CD8-positive, alpha-beta memory T cell (primary cell): ENCODE measurements around the gene KLC3. TPM values are rescaled to one million over a fixed set of nuclear protein-coding genes. Genes with fewer than 3 reads are reported as not detected.

ENCODE experiments used
- CTCF ChIA-PET: fragments of 350-600 bp; sonication (Branson Sonifier 250); formaldehyde crosslinking; loops from one replicate; lab custom pipeline; 2021; ENCODE audit warnings: antibody characterized with exemption; lab: Charles Lee
- POLR2A ChIA-PET: fragments of 350-600 bp; sonication (Branson Sonifier 250); formaldehyde crosslinking; loops from one replicate; lab custom pipeline; 2021; ENCODE audit warnings: antibody characterized with exemption; lab: Charles Lee
- DNase-seq, 5 donors: peaks; one replicate each; pipeline versions ENCODE4 v3.0.0 to v3.0.0-alpha.2; 2020 to 2022; ENCODE audit warnings: mixed read lengths in 1 of 5
- H3K27ac ChIP-seq: one replicate; pipeline ENCODE4 v1.7.0; 2013; ENCODE audit warnings: low read depth, mild to moderate bottlenecking, low read length, moderate library complexity
- H3K27me3 ChIP-seq: 2 replicates; pipeline ENCODE4 v1.7.0; 2013; ENCODE audit warnings: low read length, mild to moderate bottlenecking; ENCODE audit not compliant: insufficient read depth, poor library complexity, severe bottlenecking
- H3K36me3 ChIP-seq: 2 replicates; pipeline ENCODE4 v1.7.0; 2013; ENCODE audit warnings: mild to moderate bottlenecking, low read length, moderate library complexity; ENCODE audit not compliant: insufficient read depth
- H3K4me1 ChIP-seq: 2 replicates; pipeline ENCODE4 v1.7.0; 2013; ENCODE audit warnings: mild to moderate bottlenecking, low read length, moderate library complexity; ENCODE audit not compliant: insufficient read depth
- H3K4me3 ChIP-seq: 2 replicates; pipeline ENCODE4 v1.7.0; 2013; ENCODE audit warnings: mild to moderate bottlenecking, low read length
- H3K9me3 ChIP-seq: 2 replicates; pipeline ENCODE4 v1.7.0; 2013; ENCODE audit warnings: mild to moderate bottlenecking, low read length
- H3K27ac Mint-ChIP-seq, 8 donors: one replicate each; pipeline ENCODE4 v1.8.0; 2020 to 2021; ENCODE audit warnings: mixed read lengths in 8 of 8, mild to moderate bottlenecking in 6 of 8, inconsistent platforms in 3 of 8, moderate library complexity in 3 of 8
- H3K27me3 Mint-ChIP-seq, 2 donors: one replicate each; pipeline ENCODE4 v1.8.0; 2020 to 2021; ENCODE audit warnings: mixed read lengths in 2 of 2, mild to moderate bottlenecking in 1 of 2, moderate library complexity in 1 of 2
- H3K36me3 Mint-ChIP-seq, 3 donors: one replicate each; pipeline ENCODE4 v1.8.0; 2020 to 2021; ENCODE audit warnings: mixed read lengths in 3 of 3, inconsistent platforms in 1 of 3, mild to moderate bottlenecking in 1 of 3
- H3K4me1 Mint-ChIP-seq, 3 donors: one replicate each; pipeline ENCODE4 v1.8.0; 2020 to 2021; ENCODE audit warnings: mixed read lengths in 3 of 3, inconsistent platforms in 1 of 3, mild to moderate bottlenecking in 1 of 3
- H3K4me3 Mint-ChIP-seq, 7 donors: one replicate each; pipeline ENCODE4 v1.8.0; 2020 to 2021; ENCODE audit warnings: mixed read lengths in 7 of 7, mild to moderate bottlenecking in 6 of 7, moderate library complexity in 4 of 7, inconsistent platforms in 2 of 7
- H3K9me3 Mint-ChIP-seq, 5 donors: one replicate each; pipeline ENCODE4 v1.8.0; 2020 to 2022; ENCODE audit warnings: mixed read lengths in 5 of 5, mild to moderate bottlenecking in 3 of 5, moderate library complexity in 2 of 5, inconsistent platforms in 1 of 5
- polyA plus RNA-seq: library from polyadenylated mRNA; unstranded; fragments of 300-500 nt; fragmentation: Illumina TruSeq; gene quantifications from one replicate; pipeline ENCODE4 v1.2.3, GENCODE V29; 2021
- total RNA-seq, 2 experiments: library from RNA; stranded (reverse); gene quantifications; one replicate each; pipeline ENCODE4 v1.2.3, GENCODE V29; 2021

KLC3 gene
- total and polyA plus RNA-seq, 3 experiments from 2014 or later = not detected

GRCh38 chr19:45347570-45348366 is 7.2 kb downstream of the KLC3 start:
- no peaks in the 10 kb centered on the region for H3K36me3 ChIP-seq
- no peaks in the 10 kb centered on the region for H3K9me3 ChIP-seq
- Mint-ChIP-seq H3K27ac (peak overlapping the region in 1 of 8 donors; percentile 33), H3K36me3 (peaks cover 0 to 21% (median 2%) of the 10 kb centered on the region in 3 donors), H3K4me1 (no peaks in the 10 kb centered on the region), H3K4me3 (no peak overlapping the region), H3K27me3 (peaks cover 11 to 19% of the 10 kb centered on the region in 2 donors), H3K9me3 (no peaks in the 10 kb centered on the region)
- no peak overlapping the region for H3K4me3 ChIP-seq
- no peaks in the 10 kb centered on the region for H3K4me1 ChIP-seq
- CTCF ChIA-PET = no interaction called here
- POLR2A ChIA-PET = no interaction called here
- H3K27ac ChIP-seq = no peak overlapping the region
- no peak for DNase-seq
- no peaks in the 10 kb centered on the region for H3K27me3 ChIP-seq

- Mint-ChIP-seq H3K4me1 (no peaks in the 10 kb centered on the region), H3K36me3 (peaks cover 0 to 29% (median 4%) of the 10 kb centered on the region in 3 donors), H3K27ac (peak overlapping the region in 1 of 8 donors; percentile 58), H3K9me3 (no peaks in the 10 kb centered on the region), H3K27me3 (peaks cover 11 to 17% of the 10 kb centered on the region in 2 donors), H3K4me3 (no peak overlapping the region)
- Histone ChIP-seq H3K36me3 (no peaks in the 10 kb centered on the region), H3K4me3 (no peak overlapping the region), H3K9me3 (no peaks in the 10 kb centered on the region), H3K27ac (no peak overlapping the region), H3K27me3 (no peaks in the 10 kb centered on the region), H3K4me1 (no peaks in the 10 kb centered on the region)
- ChIA-PET CTCF (no interaction called here), POLR2A (no interaction called here)
- DNase-seq = no peak
Measured at GRCh38 chr19:45348367-45349125, 8.0 kb downstream of the KLC3 start.

- no peaks in the 10 kb centered on the region for H3K36me3 ChIP-seq
- Mint-ChIP-seq H3K27ac (peak overlapping the region in 2 of 8 donors; percentile 52 to 58), H3K4me3 (no peak overlapping the region), H3K9me3 (no peaks in the 10 kb centered on the region), H3K27me3 (peaks cover 11 to 15% of the 10 kb centered on the region in 2 donors), H3K4me1 (no peaks in the 10 kb centered on the region), H3K36me3 (peaks cover 0 to 34% (median 5%) of the 10 kb centered on the region in 3 donors)
- H3K4me1 ChIP-seq = no peaks in the 10 kb centered on the region
- H3K9me3 ChIP-seq = no peaks in the 10 kb centered on the region
- POLR2A ChIA-PET = no interaction called here
- H3K27ac ChIP-seq = no peak overlapping the region
- CTCF ChIA-PET = no interaction called here
- no peaks in the 10 kb centered on the region for H3K27me3 ChIP-seq
- no peak overlapping the region for H3K4me3 ChIP-seq
- no peak for DNase-seq
Measured at GRCh38 chr19:45349126-45349415, 8.5 kb downstream of the KLC3 start.

GRCh38 chr19:45349430-45349941 is 8.9 kb downstream of the KLC3 start:
- H3K27ac Mint-ChIP-seq = peak overlapping the region in 1 of 8 donors; percentile 68
- ChIA-PET CTCF (no interaction called here), POLR2A (no interaction called here)
- Histone ChIP-seq H3K4me3 (no peak overlapping the region), H3K9me3 (no peaks in the 10 kb centered on the region), H3K36me3 (no peaks in the 10 kb centered on the region), H3K4me1 (no peaks in the 10 kb centered on the region), H3K27ac (no peak overlapping the region), H3K27me3 (no peaks in the 10 kb centered on the region)
- DNase-seq = no peak
- H3K9me3 Mint-ChIP-seq = no peaks in the 10 kb centered on the region
- H3K27me3 Mint-ChIP-seq = peaks cover 7 to 12% of the 10 kb centered on the region in 2 donors
- H3K4me3 Mint-ChIP-seq = no peak overlapping the region
- peaks cover 0 to 37% (median 5%) of the 10 kb centered on the region in 3 donors for H3K36me3 Mint-ChIP-seq
- H3K4me1 Mint-ChIP-seq = peaks cover 0 to 2% (median 0%) of the 10 kb centered on the region in 3 donors

- Mint-ChIP-seq H3K4me1 (peaks cover 0 to 6% (median 0%) of the 10 kb centered on the region in 3 donors), H3K36me3 (peaks cover 0 to 41% (median 7%) of the 10 kb centered on the region in 3 donors), H3K9me3 (no peaks in the 10 kb centered on the region), H3K27me3 (peaks cover 6 to 7% of the 10 kb centered on the region in 2 donors), H3K4me3 (no peak overlapping the region), H3K27ac (no peak overlapping the region)
- POLR2A ChIA-PET = no interaction called here
- Histone ChIP-seq H3K27me3 (no peaks in the 10 kb centered on the region), H3K4me3 (no peak overlapping the region), H3K36me3 (no peaks in the 10 kb centered on the region), H3K4me1 (no peaks in the 10 kb centered on the region), H3K9me3 (no peaks in the 10 kb centered on the region), H3K27ac (no peak overlapping the region)
- CTCF ChIA-PET = no interaction called here
- DNase-seq = no peak
Measured at GRCh38 chr19:45350477-45351058, 10.0 kb downstream of the KLC3 start.

GRCh38 chr19:45351401-45351952 is 10.9 kb downstream of the KLC3 start:
- Histone ChIP-seq H3K9me3 (no peaks in the 10 kb centered on the region), H3K27me3 (no peaks in the 10 kb centered on the region), H3K4me1 (no peaks in the 10 kb centered on the region), H3K27ac (no peak overlapping the region), H3K36me3 (no peaks in the 10 kb centered on the region), H3K4me3 (no peak overlapping the region)
- Mint-ChIP-seq H3K27me3 (peaks cover 0 to 1% of the 10 kb centered on the region in 2 donors), H3K4me3 (no peak overlapping the region), H3K9me3 (no peaks in the 10 kb centered on the region), H3K27ac (no peak overlapping the region), H3K4me1 (peaks cover 0 to 6% (median 0%) of the 10 kb centered on the region in 3 donors), H3K36me3 (peaks cover 0 to 47% (median 7%) of the 10 kb centered on the region in 3 donors)
- DNase-seq = no peak
- ChIA-PET POLR2A (no interaction called here), CTCF (no interaction called here)

- Histone ChIP-seq H3K27me3 (no peaks in the 10 kb centered on the region), H3K4me3 (no peak overlapping the region), H3K27ac (no peak overlapping the region), H3K36me3 (no peaks in the 10 kb centered on the region), H3K9me3 (no peaks in the 10 kb centered on the region), H3K4me1 (no peaks in the 10 kb centered on the region)
- H3K27me3 Mint-ChIP-seq = peaks cover 0 to 1% of the 10 kb centered on the region in 2 donors
- POLR2A ChIA-PET = no interaction called here
- no peak overlapping the region for H3K27ac Mint-ChIP-seq
- peaks cover 0 to 51% (median 7%) of the 10 kb centered on the region in 3 donors for H3K36me3 Mint-ChIP-seq
- H3K4me1 Mint-ChIP-seq = peaks cover 0 to 6% (median 0%) of the 10 kb centered on the region in 3 donors
- H3K9me3 Mint-ChIP-seq = no peaks in the 10 kb centered on the region
- DNase-seq = no peak
- CTCF ChIA-PET = no interaction called here
- H3K4me3 Mint-ChIP-seq = no peak overlapping the region
Measured at GRCh38 chr19:45352062-45352461, 11.5 kb downstream of the KLC3 start.
